ENCODE results near the gene SIRT3. TPM values are rescaled to one million over a fixed set of nuclear protein-coding genes. Genes with fewer than 3 reads are reported as not detected.

The SIRT3 gene
- total RNA-seq, 2 experiments from 2014 or later: 27.7 to 32.1 TPM

- CTCF ChIA-PET: interaction anchor here (1.4 kb wide), 1 partner anchor 32 kb away, joined by 4 read pairs; no protein-coding TSS in a partner anchor
- POLR2A ChIA-PET: interaction anchor here (1.0 to 4.2 kb wide), 4 partner anchors 9 to 15 kb away, joined by 3 to 15 read pairs (median 4); partner anchors contain the start of genes BET1L and RIC8A
- Mint-ChIP-seq H3K9me3 (no peaks in the 10 kb centered on the region), H3K36me3 (ENCODE audit: low read depth) (peaks cover 25% of the 10 kb centered on the region), H3K27me3 (no peaks in the 10 kb centered on the region), H3K4me1 (ENCODE audit: low read depth) (peaks cover 9% of the 10 kb centered on the region), H3K27ac (no peak overlapping the region), H3K4me3 (no peak overlapping the region)
- no peak for DNase-seq
- intact Hi-C loops (cut with micrococcal nuclease): no loop called here
- no peak for TF ChIP-seq CTCF (IDR thresholded peaks at IDR 0.05)
- ATAC-seq: no peak
Measured at GRCh38 chr11:218815-219593, 17.1 kb downstream of the SIRT3 start.

GRCh38 chr11:217704-218103 is 18.4 kb downstream of the SIRT3 start:
- Mint-ChIP-seq H3K9me3 (no peaks in the 10 kb centered on the region), H3K27ac (peak overlapping the region; percentile 42), H3K27me3 (no peaks in the 10 kb centered on the region), H3K4me3 (no peak overlapping the region), H3K4me1 (ENCODE audit: low read depth) (peaks cover 9% of the 10 kb centered on the region), H3K36me3 (ENCODE audit: low read depth) (peaks cover 30% of the 10 kb centered on the region)
- DNase-seq (peak; percentile 35), ATAC-seq (peak; percentile 32)
- ChIA-PET POLR2A (interaction anchor here (1.0 to 4.2 kb wide), 2 partner anchors 10 to 50 kb away, joined by 3 to 15 read pairs; partner anchors contain the start of genes BET1L and RIC8A), CTCF (interaction anchor here (1.5 kb wide), 1 partner anchor 33 kb away, joined by 6 read pairs; no protein-coding TSS in a partner anchor)
- TF ChIP-seq CTCF (IDR thresholded peaks at IDR 0.05): no peak
- intact Hi-C loops (cut with micrococcal nuclease): no loop called here

- Mint-ChIP-seq H3K9me3 (no peaks in the 10 kb centered on the region), H3K27me3 (no peaks in the 10 kb centered on the region), H3K27ac (peak overlapping the region; percentile 55), H3K36me3 (ENCODE audit: low read depth) (peaks cover 38% of the 10 kb centered on the region), H3K4me1 (ENCODE audit: low read depth) (peaks cover 11% of the 10 kb centered on the region), H3K4me3 (no peak overlapping the region)
- CTCF ChIA-PET: interaction anchor here (0.9 to 1.5 kb wide), 5 partner anchors 12 to 303 kb away, joined by 3 to 6 read pairs (median 4); no protein-coding TSS in a partner anchor
- DNase-seq (no peak), ATAC-seq (no peak)
- intact Hi-C loops (cut with micrococcal nuclease): no loop called here
- POLR2A ChIA-PET: interaction anchor here (0.6 to 4.2 kb wide), 9 partner anchors 9 to 88 kb away, joined by 3 to 15 read pairs (median 3); partner anchors contain the start of genes BET1L, RIC8A and SIRT3
- TF ChIP-seq CTCF (IDR thresholded peaks at IDR 0.05): no peak
Measured at GRCh38 chr11:216081-216974, 19.8 kb downstream of the SIRT3 start.

GRCh38 chr11:215581-216037 is 20.5 kb downstream of the SIRT3 start:
- Mint-ChIP-seq H3K36me3 (ENCODE audit: low read depth) (peaks cover 43% of the 10 kb centered on the region), H3K4me3 (no peak overlapping the region), H3K4me1 (ENCODE audit: low read depth) (peaks cover 18% of the 10 kb centered on the region), H3K9me3 (no peaks in the 10 kb centered on the region), H3K27ac (peak overlapping the region; percentile 55), H3K27me3 (no peaks in the 10 kb centered on the region)
- CTCF ChIA-PET: interaction anchor here (0.9 to 1.2 kb wide), 3 partner anchors 13 to 303 kb away, joined by 3 to 4 read pairs (median 3); no protein-coding TSS in a partner anchor
- no peak for TF ChIP-seq CTCF (IDR thresholded peaks at IDR 0.05)
- POLR2A ChIA-PET: interaction anchor here (0.7 to 4.2 kb wide), 7 partner anchors 8 to 74 kb away, joined by 3 to 15 read pairs (median 3); partner anchors contain the start of genes BET1L, RIC8A and SIRT3
- ATAC-seq: no peak
- intact Hi-C loops (cut with micrococcal nuclease): no loop called here
- no peak for DNase-seq

Data from activated CD8-positive, alpha-beta T cell treated with anti-CD3 and anti-CD28 coated beads for 36 hours (primary cell).